NK-92 (cell line): ENCODE data around the gene CDK5.
"Not testable (repeated sequence)": the region's sequence is repeated elsewhere in the genome, so short reads cannot be mapped to it uniquely, and the experiment has no call there.

Source experiments
- DNase-seq: peaks from one replicate; lab custom pipeline; 2025; ENCODE audit not compliant: unreplicated experiment; lab: John Stamatoyannopoulos, UW

Gene CDK5

DNA sequence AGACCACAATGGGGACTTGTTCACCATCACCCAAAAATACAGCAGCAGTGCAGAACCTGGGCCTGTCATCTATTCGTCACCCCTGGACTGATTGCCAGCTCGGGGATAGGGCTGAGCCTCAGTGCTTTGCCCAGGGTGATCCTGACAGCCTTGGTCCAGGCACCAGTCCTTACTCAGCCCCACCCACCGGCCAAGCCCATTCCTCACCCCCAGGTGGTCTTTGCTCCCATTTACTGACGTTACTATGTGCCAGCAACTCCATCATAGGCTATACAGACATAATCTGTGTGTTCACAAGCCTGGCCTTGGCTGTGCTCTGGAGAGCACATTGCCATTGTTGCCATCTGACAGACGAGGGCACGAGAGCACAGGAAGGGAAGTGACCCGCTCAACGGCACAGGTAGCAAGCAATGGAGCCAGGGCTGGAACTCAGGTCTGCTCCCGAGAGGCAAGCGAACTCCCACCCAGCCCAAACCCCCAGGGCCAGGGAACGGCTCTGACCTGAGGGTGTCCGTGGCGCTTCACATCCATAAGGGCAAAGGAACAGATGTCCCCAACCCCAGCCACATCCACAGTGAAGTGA is 40.2 kb downstream of the CDK5 start:
- DNase-seq, result no peak

DNA sequence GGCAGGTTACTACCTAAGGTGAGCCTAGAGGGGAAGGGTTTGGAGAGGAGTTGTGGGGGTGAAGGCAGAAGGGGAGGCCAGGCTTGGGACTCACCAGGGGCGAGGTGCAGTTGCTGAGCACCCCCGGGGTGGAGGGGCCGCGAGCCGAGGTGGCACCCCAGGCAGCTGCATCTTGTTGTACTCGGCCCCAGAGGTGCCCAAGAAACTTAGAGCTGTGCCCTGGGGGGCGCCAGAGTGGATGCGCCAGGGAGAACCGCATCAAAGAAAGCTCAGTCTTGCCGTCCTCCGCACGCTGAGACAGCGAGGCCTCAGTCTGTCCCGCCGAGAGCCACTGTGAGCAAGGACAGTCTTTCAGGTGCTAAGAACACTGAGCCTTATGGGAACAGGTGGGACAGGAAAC is 40.8 kb downstream of the CDK5 start:
- DNase-seq, result no peak

DNA sequence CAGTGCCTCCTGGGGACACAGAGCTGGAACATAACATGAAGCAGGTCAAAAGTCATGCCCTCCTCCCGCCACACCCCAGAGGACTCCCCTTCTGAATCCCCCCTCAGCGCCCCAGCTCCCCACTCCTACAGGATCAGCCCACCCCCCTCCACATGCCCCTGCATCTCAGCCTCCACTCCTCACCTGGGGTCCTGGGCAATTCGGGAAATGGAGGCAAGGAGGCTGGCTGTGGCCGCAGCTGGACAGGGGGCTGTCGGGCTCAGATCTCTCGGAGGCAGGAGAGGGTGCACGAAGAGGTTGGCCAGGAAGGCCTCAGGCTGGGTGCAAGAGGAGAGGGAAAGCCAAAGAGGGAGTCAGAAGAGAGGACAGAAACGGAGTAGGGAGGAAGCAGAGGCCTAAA is 41.2 kb downstream of the CDK5 start:
- no peak for DNase-seq

DNA sequence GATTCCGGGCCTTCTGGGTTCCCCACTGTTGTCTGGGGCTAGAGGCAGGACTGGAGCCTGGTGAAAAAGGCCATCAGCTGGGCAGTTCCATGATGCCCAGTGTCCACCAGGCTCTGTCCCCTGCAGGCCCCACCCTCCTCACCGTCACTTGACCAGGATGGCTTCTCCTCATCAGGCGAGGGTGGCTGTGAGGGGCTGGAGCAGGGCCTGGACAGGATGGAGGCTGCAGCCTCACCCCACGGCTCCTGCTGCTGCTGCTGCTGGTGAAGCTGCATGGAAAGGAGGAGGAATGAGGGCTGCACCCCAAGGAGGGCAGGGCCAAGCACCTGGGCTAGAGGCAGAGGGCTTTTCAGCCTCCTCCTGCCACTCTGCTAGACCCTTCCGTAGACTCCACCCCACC is 41.7 kb downstream of the CDK5 start:
- no peak for DNase-seq

DNA sequence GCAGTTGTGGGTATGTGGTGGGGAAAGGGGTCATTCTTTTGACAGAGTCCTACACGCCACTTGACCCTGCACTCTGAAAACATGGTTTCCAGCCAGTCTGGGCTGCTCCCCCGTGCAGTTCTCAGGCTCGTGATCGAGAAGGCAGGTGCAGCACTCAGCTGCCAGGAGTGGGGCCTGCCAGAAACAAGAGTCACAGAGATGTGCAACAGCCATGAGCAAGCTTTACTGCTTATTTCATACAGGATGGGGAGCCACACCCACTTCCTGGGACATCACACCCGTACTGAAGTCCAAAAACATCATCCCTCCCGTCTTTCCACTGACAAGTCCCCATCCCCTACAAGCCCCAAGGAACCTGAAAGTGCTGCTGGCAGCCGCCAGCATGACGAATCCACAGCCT is 42.7 kb downstream of the CDK5 start:
- no peak for DNase-seq

DNA sequence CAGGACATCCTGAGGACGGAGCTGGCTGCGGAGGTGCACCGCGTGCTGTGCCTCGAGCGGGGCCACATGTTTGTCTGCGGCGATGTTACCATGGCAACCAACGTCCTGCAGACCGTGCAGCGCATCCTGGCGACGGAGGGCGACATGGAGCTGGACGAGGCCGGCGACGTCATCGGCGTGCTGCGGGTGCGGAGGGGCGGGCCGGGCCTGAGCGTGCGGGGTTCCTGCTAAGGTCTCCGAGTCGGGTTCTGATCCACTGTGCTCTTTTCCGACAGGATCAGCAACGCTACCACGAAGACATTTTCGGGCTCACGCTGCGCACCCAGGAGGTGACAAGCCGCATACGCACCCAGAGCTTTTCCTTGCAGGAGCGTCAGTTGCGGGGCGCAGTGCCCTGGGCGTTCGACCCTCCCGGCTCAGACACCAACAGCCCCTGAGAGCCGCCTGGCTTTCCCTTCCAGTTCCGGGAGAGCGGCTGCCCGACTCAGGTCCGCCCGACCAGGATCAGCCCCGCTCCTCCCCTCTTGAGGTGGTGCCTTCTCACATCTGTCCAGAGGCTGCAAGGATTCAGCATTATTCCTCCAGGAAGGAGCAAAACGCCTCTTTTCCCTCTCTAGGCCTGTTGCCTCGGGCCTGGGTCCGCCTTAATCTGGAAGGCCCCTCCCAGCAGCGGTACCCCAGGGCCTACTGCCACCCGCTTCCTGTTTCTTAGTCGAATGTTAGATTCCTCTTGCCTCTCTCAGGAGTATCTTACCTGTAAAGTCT is 43.8 kb downstream of the CDK5 start:
- DNase-seq, result peak; percentile 48

DNA sequence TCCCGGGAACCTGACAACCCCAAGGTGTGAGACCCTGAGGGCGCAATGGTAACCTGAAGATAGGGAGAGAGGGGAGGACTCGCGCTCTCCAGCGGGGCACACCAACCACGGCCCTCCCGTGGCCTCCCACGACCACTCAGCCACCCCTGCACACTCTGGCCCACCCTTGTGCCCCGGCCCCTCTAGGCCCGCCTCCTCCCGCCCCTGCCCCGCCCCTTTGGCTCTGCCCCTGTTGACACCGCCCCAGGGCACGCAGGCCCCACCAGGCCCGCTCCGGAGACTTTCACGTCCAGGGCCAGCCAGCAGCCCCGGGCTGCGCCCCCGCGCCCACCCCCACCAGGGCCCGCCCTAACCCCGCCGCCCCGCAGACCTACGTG is 44.4 kb downstream of the CDK5 start:
- no peak for DNase-seq

DNA sequence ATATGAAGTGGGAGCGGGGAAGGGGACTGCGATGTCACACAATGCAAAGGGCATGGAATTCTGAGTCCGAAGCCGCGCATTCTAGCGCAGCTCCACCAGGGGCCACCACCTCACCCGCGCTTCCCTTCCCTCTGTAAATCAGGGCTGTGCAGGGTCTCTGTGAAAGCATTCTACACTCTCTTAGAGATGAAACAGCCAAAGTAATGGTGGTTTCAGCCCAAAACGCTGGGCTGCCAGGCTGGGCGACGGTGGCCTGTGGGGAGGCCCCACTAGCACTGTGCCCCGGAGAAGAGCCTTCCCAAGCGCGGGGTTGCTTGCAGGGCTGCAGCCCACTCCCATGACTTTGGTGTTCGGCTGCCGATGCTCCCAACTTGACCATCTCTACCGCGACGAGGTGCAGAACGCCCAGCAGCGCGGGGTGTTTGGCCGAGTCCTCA is 44.8 kb downstream of the CDK5 start:
- DNase-seq, result no peak

DNA sequence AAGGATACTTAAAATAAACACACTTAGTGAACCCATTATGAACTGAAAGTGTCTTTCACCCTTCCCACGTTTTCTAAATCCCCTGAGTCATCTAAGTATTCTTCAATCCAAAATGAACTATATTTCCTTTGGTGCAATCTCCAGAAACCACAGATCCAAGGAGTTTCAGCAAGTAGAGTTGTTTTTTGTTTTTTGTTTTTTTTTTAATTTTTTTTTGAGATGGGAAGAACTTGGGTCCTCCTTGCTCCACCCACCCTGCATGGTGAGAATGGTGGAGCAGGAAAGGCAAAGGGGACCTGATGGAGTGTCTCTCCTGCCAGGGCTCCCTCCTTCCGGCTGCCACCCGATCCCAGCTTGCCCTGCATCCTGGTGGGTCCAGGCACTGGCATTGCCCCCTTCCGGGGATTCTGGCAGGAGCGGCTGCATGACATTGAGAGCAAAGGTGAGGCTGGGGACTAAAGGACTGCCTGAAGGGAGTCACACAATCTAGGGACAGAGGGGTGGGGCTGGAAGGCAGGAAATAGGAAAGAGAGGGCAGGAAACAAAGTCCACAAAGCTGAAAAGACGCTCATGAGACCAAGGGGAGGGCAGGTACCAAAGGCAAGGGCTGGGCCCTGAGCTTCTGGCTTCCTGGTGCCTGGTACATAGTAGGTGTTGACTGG is 45.5 kb downstream of the CDK5 start:
- DNase-seq, result no peak

DNA sequence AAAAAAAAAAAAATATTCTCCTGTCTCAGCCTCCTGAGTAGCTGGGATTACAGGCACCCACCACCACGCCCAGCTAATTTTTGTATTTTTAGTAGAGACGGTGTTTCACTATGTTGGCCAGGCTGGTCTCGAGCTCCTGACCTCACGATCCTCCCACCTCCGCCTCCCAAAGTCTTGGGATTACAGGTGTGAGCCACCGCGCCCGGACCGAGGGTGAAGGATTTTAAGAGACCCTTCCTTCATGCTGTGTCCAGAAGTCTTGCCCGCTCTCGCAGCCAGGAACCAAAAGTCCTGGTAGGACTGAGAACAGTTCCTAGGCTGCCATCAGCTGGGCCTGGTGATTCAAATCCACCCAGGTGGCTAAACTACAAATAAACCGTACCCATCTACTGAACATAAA is 46.1 kb downstream of the CDK5 start:
- not testable (repeated sequence) for DNase-seq

DNA sequence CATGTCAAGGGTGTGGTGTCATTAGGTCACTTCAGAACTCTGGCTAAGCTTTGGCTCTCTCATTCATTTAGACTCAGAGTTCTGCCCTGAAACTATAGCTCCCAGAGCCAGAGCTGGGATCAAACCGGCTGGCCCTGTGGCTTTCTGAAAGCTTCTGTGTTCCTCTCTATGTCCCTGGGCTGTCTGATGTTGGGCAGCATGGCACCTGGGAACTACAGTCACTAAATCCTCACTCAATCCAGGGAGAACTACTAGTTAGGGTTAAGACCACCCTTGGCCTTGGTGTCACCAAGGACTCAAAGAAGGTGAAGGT is 46.6 kb downstream of the CDK5 start:
- DNase-seq, result no peak

DNA sequence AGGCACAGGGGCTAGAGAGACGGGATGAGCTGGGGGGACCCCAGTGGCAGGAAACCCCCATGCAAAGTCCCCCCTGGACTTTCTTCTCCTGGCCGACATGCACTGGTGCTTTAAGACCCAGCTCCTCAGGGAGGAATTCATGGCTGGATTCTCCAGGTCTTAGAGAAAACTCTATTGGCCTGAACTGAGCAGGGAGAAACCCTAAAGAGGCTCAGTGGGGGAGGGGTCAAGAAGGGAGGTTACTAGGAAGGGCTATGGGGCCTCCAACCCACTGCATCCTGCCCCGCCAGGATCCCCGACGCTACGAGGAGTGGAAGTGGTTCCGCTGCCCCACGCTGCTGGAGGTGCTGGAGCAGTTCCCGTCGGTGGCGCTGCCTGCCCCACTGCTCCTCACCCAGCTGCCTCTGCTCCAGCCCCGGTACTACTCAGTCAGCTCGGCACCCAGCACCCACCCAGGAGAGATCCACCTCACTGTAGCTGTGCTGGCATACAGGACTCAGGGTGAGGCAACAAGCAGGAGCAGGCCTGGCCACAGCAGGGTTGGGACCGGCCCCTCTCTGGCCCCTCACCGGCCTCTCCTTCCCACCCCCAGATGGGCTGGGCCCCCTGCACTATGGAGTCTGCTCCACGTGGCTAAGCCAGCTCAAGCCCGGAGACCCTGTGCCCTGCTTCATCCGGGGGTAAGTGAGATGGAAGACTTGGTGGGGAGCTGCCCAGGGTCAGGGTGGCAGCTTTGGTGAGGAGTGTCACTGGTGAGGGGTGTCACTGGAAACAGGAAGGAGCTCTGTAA is 47.2 kb downstream of the CDK5 start:
- no peak for DNase-seq

DNA sequence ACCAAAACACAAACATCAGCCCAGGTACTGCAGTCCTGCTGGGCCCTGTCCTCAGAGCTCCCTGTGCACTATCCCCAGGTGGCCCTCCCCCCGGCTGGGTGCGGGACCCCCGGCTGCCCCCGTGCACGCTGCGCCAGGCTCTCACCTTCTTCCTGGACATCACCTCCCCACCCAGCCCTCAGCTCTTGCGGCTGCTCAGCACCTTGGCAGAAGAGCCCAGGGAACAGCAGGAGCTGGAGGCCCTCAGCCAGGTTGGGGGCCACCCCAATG is 47.7 kb downstream of the CDK5 start:
- DNase-seq, result no peak

DNA sequence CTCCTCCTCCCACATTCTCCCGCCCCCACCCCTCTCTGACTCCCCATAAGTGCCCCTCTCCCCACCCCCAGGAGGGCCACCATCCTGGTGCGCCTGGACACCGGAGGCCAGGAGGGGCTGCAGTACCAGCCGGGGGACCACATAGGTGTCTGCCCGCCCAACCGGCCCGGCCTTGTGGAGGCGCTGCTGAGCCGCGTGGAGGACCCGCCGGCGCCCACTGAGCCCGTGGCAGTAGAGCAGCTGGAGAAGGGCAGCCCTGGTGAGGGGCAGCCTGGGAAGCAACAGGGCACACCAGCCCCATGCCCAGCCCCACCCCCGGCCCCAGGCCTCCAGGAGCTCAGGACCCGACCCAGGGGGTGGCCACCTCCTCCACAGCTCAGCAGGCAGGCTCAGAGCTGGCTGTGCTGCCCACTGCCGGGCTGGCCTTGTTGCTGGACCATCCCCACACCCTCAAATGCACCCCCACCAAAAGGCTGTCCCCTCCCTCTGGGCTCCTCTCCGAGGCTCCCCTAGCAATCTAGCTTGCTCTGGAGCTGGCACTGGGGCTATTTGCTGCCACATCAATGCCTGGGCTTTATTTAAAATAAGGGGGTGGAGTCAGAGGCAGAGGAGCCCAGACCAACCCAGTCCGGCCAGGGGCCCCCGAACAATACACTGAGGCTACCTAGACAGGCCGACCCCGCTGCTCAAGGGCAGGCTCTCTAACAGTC is 48.2 kb downstream of the CDK5 start:
- no peak for DNase-seq

DNA sequence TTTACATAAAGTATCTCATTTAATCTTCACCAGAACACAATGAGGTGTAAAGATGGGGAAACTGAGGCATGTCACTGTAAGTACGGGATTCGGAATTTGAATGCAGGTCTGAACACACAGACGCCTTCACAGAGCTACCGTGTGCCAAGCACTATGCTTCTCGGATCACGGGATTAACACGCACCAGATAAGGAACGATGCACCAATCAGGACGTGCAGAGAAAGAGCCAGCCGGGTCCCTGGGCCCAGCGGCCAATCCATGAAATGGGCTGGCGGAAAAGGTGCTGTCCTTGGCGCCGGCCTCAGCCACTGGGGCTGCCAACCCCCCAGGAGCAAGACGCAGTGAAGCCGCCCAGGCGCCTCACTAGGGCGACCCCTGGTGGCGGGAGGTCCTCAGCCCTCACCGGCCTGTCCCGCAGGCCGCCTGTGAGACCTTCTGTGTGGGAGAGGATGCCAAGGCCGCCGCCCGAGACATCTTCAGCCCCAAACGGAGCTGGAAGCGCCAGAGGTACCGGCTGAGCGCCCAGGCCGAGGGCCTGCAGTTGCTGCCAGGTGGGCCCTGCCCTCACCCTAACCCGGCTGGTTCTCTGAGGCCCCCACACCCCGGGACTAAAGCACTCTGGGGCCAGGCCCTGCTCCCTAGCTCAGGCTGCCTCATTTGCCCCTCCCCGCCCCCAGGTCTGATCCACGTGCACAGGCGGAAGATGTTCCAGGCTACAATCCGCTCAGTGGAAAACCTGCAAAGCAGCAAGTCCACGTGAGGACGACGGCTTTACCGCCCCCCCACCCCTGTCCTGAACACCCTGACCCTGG is 49.0 kb downstream of the CDK5 start:
- no peak for DNase-seq

DNA sequence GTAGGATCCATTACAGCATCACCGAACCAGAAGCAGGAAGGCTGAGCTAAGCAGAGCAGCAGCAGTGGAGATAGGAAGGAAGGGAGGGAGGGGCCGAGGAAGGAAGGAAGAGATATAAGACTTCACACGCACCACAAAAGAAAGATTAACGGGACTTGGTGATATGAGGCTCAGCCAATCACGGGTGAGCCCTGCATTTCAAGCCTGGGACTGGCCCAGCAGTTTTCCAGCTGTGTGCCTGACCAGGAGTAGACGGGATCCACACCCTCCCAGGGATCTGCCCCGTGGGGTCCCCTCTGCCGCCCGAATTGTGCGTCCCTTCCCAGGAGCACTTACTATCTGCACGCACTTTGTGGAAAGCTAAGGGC is 49.6 kb downstream of the CDK5 start:
- DNase-seq, result no peak

DNA sequence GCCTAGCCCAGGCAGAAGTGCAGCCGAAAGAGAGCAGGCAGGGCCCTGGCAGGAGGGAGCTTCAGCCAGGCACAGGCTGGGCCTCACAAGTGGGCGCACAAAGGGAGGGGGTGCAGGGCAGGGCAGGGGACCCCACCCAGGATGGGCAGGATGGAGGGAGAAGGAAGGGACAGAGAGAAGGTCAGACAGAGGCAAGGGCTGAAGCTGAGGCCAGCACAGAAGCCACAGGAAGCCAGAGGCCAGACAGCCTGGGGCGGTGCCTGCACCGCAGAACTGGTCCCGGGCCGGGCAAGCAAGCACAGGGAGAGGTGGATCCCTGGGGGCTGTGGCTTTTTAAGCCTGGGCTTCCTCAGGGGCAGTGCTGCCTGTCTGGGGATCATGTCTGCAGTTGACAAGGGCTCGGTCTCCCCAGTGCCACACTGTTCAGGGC is 50.2 kb downstream of the CDK5 start:
- DNase-seq, result no peak

DNA sequence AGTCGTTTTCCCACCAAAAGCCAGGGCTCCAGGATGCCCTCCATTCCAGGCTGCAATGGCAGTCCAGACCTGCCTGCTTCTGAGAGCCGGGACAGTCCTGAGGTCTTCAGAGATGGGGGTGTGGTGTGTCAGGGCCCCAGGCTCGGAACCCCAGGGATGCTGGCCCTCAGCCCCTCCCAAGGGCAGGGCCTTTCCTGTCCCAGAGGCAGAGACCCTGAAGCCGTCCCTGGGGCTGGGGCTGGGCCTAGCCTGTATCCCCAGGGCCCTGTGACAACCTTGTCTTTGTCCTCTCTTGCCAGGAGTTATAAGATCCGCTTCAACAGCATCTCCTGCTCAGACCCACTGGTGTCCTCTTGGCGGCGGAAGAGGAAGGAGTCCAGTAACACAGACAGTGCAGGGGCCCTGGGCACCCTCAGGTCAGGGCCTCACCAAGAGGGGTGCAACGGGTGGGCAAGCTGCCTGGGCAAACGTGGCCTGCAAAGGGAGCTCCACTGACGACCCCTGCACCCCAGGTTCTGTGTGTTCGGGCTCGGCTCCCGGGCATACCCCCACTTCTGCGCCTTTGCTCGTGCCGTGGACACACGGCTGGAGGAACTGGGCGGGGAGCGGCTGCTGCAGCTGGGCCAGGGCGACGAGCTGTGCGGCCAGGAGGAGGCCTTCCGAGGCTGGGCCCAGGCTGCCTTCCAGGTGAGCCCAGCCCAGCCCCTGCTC is 51.0 kb downstream of the CDK5 start:
- no peak for DNase-seq

DNA sequence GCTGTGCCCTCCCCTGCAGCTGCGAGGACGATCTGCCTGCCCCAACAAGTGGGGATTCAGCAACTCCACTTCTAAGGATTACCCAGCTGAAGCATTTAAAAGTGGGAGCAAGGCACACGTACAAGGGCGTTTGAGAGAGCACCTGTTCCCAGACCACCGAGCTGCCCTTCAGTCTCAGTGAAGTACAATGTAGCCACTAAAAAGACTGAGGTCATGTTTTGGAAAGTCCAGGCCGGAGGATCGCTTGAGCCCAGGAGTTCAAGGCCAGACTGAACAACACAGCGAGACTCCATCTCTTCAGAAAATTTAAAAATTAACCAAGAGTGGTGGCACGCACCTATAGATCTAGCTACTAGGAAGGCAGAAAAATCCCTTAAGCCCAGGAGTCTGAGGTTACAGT is 52.1 kb downstream of the CDK5 start:
- DNase-seq, result no peak
